ENCODE results near the gene PARP16.

PARP16 gene

GRCh38 chr15:65329984-65330735 is 43.5 kb upstream of the PARP16 start:
- H3K27me3 ChIP-seq (ENCODE audit: insufficient read depth, low read length) = no peaks in the 10 kb centered on the region
- no peak overlapping the region for H3K9ac ChIP-seq (ENCODE audit: low read length)
- H4K8ac ChIP-seq (ENCODE audit: low read depth, low read length) = no peak overlapping the region
- H3K4me1 ChIP-seq (ENCODE audit: control insufficient read depth in 1 of 2, insufficient read depth in 2 of 2, low read length in 2 of 2) = peaks cover 17 to 24% of the 10 kb centered on the region in 2 experiments
- H3K4me2 ChIP-seq (ENCODE audit: low read length) = no peak overlapping the region
- no peak overlapping the region for H2BK120ac ChIP-seq (ENCODE audit: insufficient read depth, low read length, poor library complexity)
- no peak overlapping the region for H3K27ac ChIP-seq (ENCODE audit: low read depth, low read length)
- no peak overlapping the region for H4K12ac ChIP-seq (ENCODE audit: low read depth, low read length)
- no CpG with 5 or more reads among the region's 18 CpGs for WGBS (ENCODE audit: extremely low coverage, insufficient coverage, insufficient read length)
- DNase-seq = no peak
- H3K18ac ChIP-seq (ENCODE audit: low read length) = no peak overlapping the region
- peaks cover 2% of the 10 kb centered on the region for H3K9me3 ChIP-seq (ENCODE audit: insufficient read depth, low read depth, low read length)
- H3K14ac ChIP-seq (ENCODE audit: low read length) = no peak overlapping the region
- no peak overlapping the region for H3K23ac ChIP-seq (ENCODE audit: low read length)
- no peak overlapping the region for H3K4me3 ChIP-seq (ENCODE audit: low read depth, low read length)
- peaks cover 55 to 59% of the 10 kb centered on the region in 2 experiments for H3K36me3 ChIP-seq (ENCODE audit: control insufficient read depth in 1 of 2, insufficient read depth in 2 of 2, low read length in 2 of 2)
- H4K91ac ChIP-seq (ENCODE audit: low read depth, low read length) = no peak overlapping the region
- no peaks in the 10 kb centered on the region for H3K79me2 ChIP-seq (ENCODE audit: control insufficient read depth, insufficient read depth, low read length, poor library complexity)
- H2BK5ac ChIP-seq (ENCODE audit: low read depth, low read length, poor library complexity) = no peak overlapping the region
- H2AFZ ChIP-seq (ENCODE audit: insufficient read depth, low read length, poor library complexity) = no peak overlapping the region
- H2BK12ac ChIP-seq (ENCODE audit: low read length) = no peak overlapping the region
- no peak overlapping the region for H2AK5ac ChIP-seq (ENCODE audit: low read length)
- peaks cover 2% of the 10 kb centered on the region for H3K79me1 ChIP-seq (ENCODE audit: low read length)
- no peak overlapping the region for H3K4ac ChIP-seq (ENCODE audit: low read depth, low read length)

DNA sequence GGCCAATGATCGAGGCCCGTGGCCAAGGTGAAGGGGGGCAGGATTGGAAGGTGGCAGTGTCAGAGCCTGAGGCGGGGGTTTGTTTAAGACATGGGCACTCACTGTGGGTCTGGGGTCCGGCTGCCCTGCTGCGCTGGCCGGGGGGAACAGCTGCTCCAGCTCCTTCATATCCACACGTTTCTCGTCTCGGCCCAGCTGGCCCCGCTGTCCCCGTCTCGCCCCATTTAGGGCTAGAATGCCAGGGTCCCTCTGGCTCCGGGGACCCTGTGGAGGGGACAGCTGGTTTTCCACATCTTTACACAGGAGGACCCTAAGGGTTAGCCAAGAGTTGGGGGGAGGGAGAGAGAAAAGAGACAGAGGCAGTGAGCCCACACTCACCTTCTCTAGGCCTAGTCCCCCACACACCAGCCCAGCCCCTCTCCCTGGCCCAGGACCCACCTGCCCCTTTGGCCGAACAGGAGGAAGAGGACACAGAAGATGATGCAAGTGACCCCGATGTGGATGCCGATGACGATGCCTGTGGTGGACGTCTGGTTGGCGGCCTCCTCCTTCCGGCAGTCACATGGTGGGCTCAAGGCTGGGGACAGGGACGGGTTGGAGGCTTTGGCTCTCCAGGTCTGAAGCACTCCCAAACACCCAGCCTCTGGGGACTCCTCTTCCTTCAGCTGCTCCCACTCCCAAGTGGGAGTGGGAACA is 42.8 kb upstream of the PARP16 start:
- no peak overlapping the region for H2BK120ac ChIP-seq (ENCODE audit: insufficient read depth, low read length, poor library complexity)
- no peak overlapping the region for H3K18ac ChIP-seq (ENCODE audit: low read length)
- H3K79me1 ChIP-seq (ENCODE audit: low read length) = peaks cover 2% of the 10 kb centered on the region
- H3K23ac ChIP-seq (ENCODE audit: low read length) = no peak overlapping the region
- peaks cover 52 to 53% of the 10 kb centered on the region in 2 experiments for H3K36me3 ChIP-seq (ENCODE audit: control insufficient read depth in 1 of 2, insufficient read depth in 2 of 2, low read length in 2 of 2)
- no peaks in the 10 kb centered on the region for H3K9me3 ChIP-seq (ENCODE audit: insufficient read depth, low read depth, low read length)
- H4K91ac ChIP-seq (ENCODE audit: low read depth, low read length) = no peak overlapping the region
- H4K8ac ChIP-seq (ENCODE audit: low read depth, low read length) = no peak overlapping the region
- H3K4me3 ChIP-seq (ENCODE audit: low read depth, low read length) = no peak overlapping the region
- no peak overlapping the region for H4K12ac ChIP-seq (ENCODE audit: low read depth, low read length)
- H2BK12ac ChIP-seq (ENCODE audit: low read length) = no peak overlapping the region
- no peak overlapping the region for H3K4ac ChIP-seq (ENCODE audit: low read depth, low read length)
- H3K4me1 ChIP-seq (ENCODE audit: control insufficient read depth in 1 of 2, insufficient read depth in 2 of 2, low read length in 2 of 2) = peaks cover 10 to 17% of the 10 kb centered on the region in 2 experiments
- no peak overlapping the region for H2BK5ac ChIP-seq (ENCODE audit: low read depth, low read length, poor library complexity)
- WGBS (ENCODE audit: extremely low coverage, insufficient coverage, insufficient read length) = no CpG with 5 or more reads among the region's 21 CpGs
- no peaks in the 10 kb centered on the region for H3K79me2 ChIP-seq (ENCODE audit: control insufficient read depth, insufficient read depth, low read length, poor library complexity)
- no peak overlapping the region for H3K14ac ChIP-seq (ENCODE audit: low read length)
- no peak overlapping the region for H3K9ac ChIP-seq (ENCODE audit: low read length)
- no peak overlapping the region for H3K4me2 ChIP-seq (ENCODE audit: low read length)
- no peak for DNase-seq
- no peak overlapping the region for H2AK5ac ChIP-seq (ENCODE audit: low read length)
- no peak overlapping the region for H2AFZ ChIP-seq (ENCODE audit: insufficient read depth, low read length, poor library complexity)
- H3K27me3 ChIP-seq (ENCODE audit: insufficient read depth, low read length) = no peaks in the 10 kb centered on the region
- no peak overlapping the region for H3K27ac ChIP-seq (ENCODE audit: low read depth, low read length)

- Histone ChIP-seq H3K27ac (ENCODE audit: low read depth, low read length) (no peak overlapping the region), H3K14ac (ENCODE audit: low read length) (no peak overlapping the region), H3K4me2 (ENCODE audit: low read length) (no peak overlapping the region), H2BK5ac (ENCODE audit: low read depth, low read length, poor library complexity) (no peak overlapping the region), H3K23ac (ENCODE audit: low read length) (no peak overlapping the region), H4K8ac (ENCODE audit: low read depth, low read length) (no peak overlapping the region), H3K4me3 (ENCODE audit: low read depth, low read length) (no peak overlapping the region), H4K12ac (ENCODE audit: low read depth, low read length) (no peak overlapping the region), H2BK12ac (ENCODE audit: low read length) (no peak overlapping the region), H3K79me1 (ENCODE audit: low read length) (peaks cover 2% of the 10 kb centered on the region), H3K18ac (ENCODE audit: low read length) (no peak overlapping the region), H3K36me3 (ENCODE audit: control insufficient read depth in 1 of 2, insufficient read depth in 2 of 2, low read length in 2 of 2) (peaks cover 50 to 52% of the 10 kb centered on the region in 2 experiments), H3K9me3 (ENCODE audit: insufficient read depth, low read depth, low read length) (no peaks in the 10 kb centered on the region), H4K91ac (ENCODE audit: low read depth, low read length) (no peak overlapping the region), H2BK120ac (ENCODE audit: insufficient read depth, low read length, poor library complexity) (no peak overlapping the region), H2AFZ (ENCODE audit: insufficient read depth, low read length, poor library complexity) (no peak overlapping the region), H3K9ac (ENCODE audit: low read length) (no peak overlapping the region), H3K4me1 (ENCODE audit: control insufficient read depth in 1 of 2, insufficient read depth in 2 of 2, low read length in 2 of 2) (peaks cover 5 to 10% of the 10 kb centered on the region in 2 experiments), H3K27me3 (ENCODE audit: insufficient read depth, low read length) (no peaks in the 10 kb centered on the region), H3K4ac (ENCODE audit: low read depth, low read length) (no peak overlapping the region), H2AK5ac (ENCODE audit: low read length) (no peak overlapping the region), H3K79me2 (ENCODE audit: control insufficient read depth, insufficient read depth, low read length, poor library complexity) (no peaks in the 10 kb centered on the region)
- no peak for DNase-seq
- no CpG with 5 or more reads among the region's 21 CpGs for WGBS (ENCODE audit: extremely low coverage, insufficient coverage, insufficient read length)
Observed at GRCh38 chr15:65328506-65329287, 42.0 kb upstream of the PARP16 start.

DNA sequence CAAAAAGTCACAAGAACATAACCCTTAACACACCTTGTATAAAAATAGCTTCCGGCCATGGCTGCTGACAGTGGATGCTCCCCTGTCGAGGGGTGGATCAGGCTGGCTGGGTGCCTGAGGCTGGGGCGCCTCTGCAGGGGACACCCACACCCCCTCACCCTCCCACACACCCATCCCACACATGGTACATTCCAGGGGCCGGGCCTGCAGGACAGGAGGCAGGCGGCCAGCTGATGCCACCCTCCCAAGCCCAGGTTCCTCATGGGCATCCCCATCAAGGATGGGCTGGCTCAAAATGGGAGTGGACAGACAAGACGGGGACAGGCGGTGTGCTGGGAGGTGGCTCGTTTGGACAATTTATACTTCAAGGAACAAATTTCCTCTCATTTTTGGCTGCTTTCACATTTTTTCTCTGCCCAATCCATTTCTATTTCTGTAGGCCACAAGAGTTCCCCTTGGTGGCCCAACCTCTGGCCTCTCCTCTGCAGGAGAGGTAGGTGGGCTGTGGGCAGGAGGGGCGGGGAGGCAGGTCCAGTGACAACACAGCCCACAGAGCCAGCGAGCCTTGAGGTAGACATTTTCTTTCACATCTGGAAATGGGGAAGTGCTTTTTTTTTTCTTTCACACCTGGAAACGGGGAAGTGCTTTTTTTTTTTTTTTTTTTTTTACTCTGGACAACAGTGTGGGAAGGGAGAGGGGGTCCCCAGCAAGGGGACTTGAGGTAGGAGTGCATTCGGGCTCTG is 41.1 kb upstream of the PARP16 start:
- no peak overlapping the region for H2BK120ac ChIP-seq (ENCODE audit: insufficient read depth, low read length, poor library complexity)
- H3K36me3 ChIP-seq (ENCODE audit: control insufficient read depth in 1 of 2, insufficient read depth in 2 of 2, low read length in 2 of 2) = peaks cover 46 to 48% of the 10 kb centered on the region in 2 experiments
- H3K27me3 ChIP-seq (ENCODE audit: insufficient read depth, low read length) = no peaks in the 10 kb centered on the region
- no peak overlapping the region for H2BK5ac ChIP-seq (ENCODE audit: low read depth, low read length, poor library complexity)
- no peak overlapping the region for H3K23ac ChIP-seq (ENCODE audit: low read length)
- H3K18ac ChIP-seq (ENCODE audit: low read length) = no peak overlapping the region
- H2AK5ac ChIP-seq (ENCODE audit: low read length) = no peak overlapping the region
- no peak overlapping the region for H3K27ac ChIP-seq (ENCODE audit: low read depth, low read length)
- H2AFZ ChIP-seq (ENCODE audit: insufficient read depth, low read length, poor library complexity) = no peak overlapping the region
- H4K12ac ChIP-seq (ENCODE audit: low read depth, low read length) = no peak overlapping the region
- no peaks in the 10 kb centered on the region for H3K79me2 ChIP-seq (ENCODE audit: control insufficient read depth, insufficient read depth, low read length, poor library complexity)
- DNase-seq = no peak
- WGBS (ENCODE audit: extremely low coverage, insufficient coverage, insufficient read length) = no CpG with 5 or more reads among the region's 12 CpGs
- H2BK12ac ChIP-seq (ENCODE audit: low read length) = no peak overlapping the region
- H3K4me1 ChIP-seq (ENCODE audit: control insufficient read depth in 1 of 2, insufficient read depth in 2 of 2, low read length in 2 of 2) = peaks cover 5 to 9% of the 10 kb centered on the region in 2 experiments
- no peak overlapping the region for H3K14ac ChIP-seq (ENCODE audit: low read length)
- H3K9me3 ChIP-seq (ENCODE audit: insufficient read depth, low read depth, low read length) = no peaks in the 10 kb centered on the region
- H3K4ac ChIP-seq (ENCODE audit: low read depth, low read length) = no peak overlapping the region
- H3K4me2 ChIP-seq (ENCODE audit: low read length) = no peak overlapping the region
- H3K9ac ChIP-seq (ENCODE audit: low read length) = no peak overlapping the region
- H4K8ac ChIP-seq (ENCODE audit: low read depth, low read length) = no peak overlapping the region
- no peak overlapping the region for H4K91ac ChIP-seq (ENCODE audit: low read depth, low read length)
- no peak overlapping the region for H3K4me3 ChIP-seq (ENCODE audit: low read depth, low read length)
- H3K79me1 ChIP-seq (ENCODE audit: low read length) = peaks cover 2% of the 10 kb centered on the region
